H1 (cell line): Measurements from ENCODE around the gene PRSS12. TPM values are rescaled to one million over a fixed set of nuclear protein-coding genes. Genes with fewer than 3 reads are reported as not detected.

Source experiments
- CTCF ChIA-PET: fragments of 300-600 bp; sonication (Branson Sonifier 250); formaldehyde crosslinking; loops from one replicate; lab custom pipeline; 2021; ENCODE audit not compliant: partially characterized antibody; lab: Charles Lee
- POLR2A ChIA-PET: fragments of 300-600 bp; sonication (Branson Sonifier 250); formaldehyde crosslinking; loops from one replicate; lab custom pipeline; 2021; ENCODE audit warnings: inconsistent platforms; ENCODE audit not compliant: partially characterized antibody; lab: Charles Lee
- DNase-seq, 2 experiments: peaks; one replicate each; pipeline versions ENCODE4 v3.0.0 to v3.0.0-alpha.2; 2010 to 2022; ENCODE audit warnings: low spot score in 2 of 2, low read depth in 1 of 2, mixed read lengths in 1 of 2
- FAIRE-seq: peaks from 2 replicates; lab custom pipeline; 2011; peaks lifted over from hg19 to GRCh38; lab: Jason Lieb, UNC
- H2AFZ ChIP-seq: 2 replicates; pipeline ENCODE4 v1.8.1; 2012; ENCODE audit warnings: low read length, inconsistent platforms
- H2AK5ac ChIP-seq: 2 replicates; pipeline ENCODE4 v1.6.1; 2013; ENCODE audit warnings: low read depth, low read length
- H2BK120ac ChIP-seq: replicated peaks from 2 replicates; pipeline ENCODE3; 2013; ENCODE audit warnings: low read depth, low read length, inconsistent platforms
- H2BK12ac ChIP-seq: 2 replicates; pipeline ENCODE4 v1.6.1; 2013; ENCODE audit warnings: low read depth, low read length
- H2BK15ac ChIP-seq: 2 replicates; pipeline ENCODE4 v1.6.1; 2013; ENCODE audit warnings: low read length
- H2BK20ac ChIP-seq: 2 replicates; pipeline ENCODE4 v1.6.1; 2013; ENCODE audit warnings: low read length
- H2BK5ac ChIP-seq: 2 replicates; pipeline ENCODE4 v1.6.1; 2013; ENCODE audit warnings: low read depth, low read length
- H3K14ac ChIP-seq: 2 replicates; pipeline ENCODE4 v1.6.1; 2013; ENCODE audit warnings: inconsistent platforms; ENCODE audit not compliant: insufficient read length
- H3K18ac ChIP-seq: 2 replicates; pipeline ENCODE4 v1.6.1; 2013; ENCODE audit warnings: low read length; ENCODE audit errors: extremely low read depth
- H3K23ac ChIP-seq: 2 replicates; pipeline ENCODE4 v1.6.1; 2013; ENCODE audit warnings: inconsistent platforms; ENCODE audit not compliant: insufficient read length
- H3K23me2 ChIP-seq: 2 replicates; pipeline ENCODE4 v1.6.1; 2013; ENCODE audit warnings: low read depth, low read length
- H3K27ac ChIP-seq: 2 replicates; pipeline ENCODE4 v1.6.1; 2011; ENCODE audit warnings: low read depth, low read length, inconsistent platforms
- H3K27me3 ChIP-seq, 4 experiments: replicated peaks in 1 of 4; 1 replicate in 1 of 4; 2 replicates in 3 of 4; pipeline versions ENCODE4 v1.6.1 to v1.8.1; 2011 to 2013; ENCODE audit warnings: low read length in 3 of 4, mild to moderate bottlenecking in 3 of 4, inconsistent platforms in 2 of 4, mixed read lengths in 2 of 4, moderate library complexity in 1 of 4; ENCODE audit not compliant: control insufficient read depth in 3 of 4, insufficient read depth in 3 of 4; ENCODE audit errors: extremely low read depth in 1 of 4
- H3K36me3 ChIP-seq, 4 experiments: 2 replicates each; pipeline versions ENCODE4 v1.6.1 to v1.8.1; 2011 to 2013; ENCODE audit warnings: mild to moderate bottlenecking in 4 of 4, low read length in 3 of 4, moderate library complexity in 2 of 4, control low read depth in 1 of 4, inconsistent platforms in 1 of 4; ENCODE audit not compliant: insufficient read depth in 4 of 4, control insufficient read depth in 2 of 4
- H3K4ac ChIP-seq: replicated peaks from 2 replicates; pipeline ENCODE3; 2013; ENCODE audit warnings: low read length, low read depth, mixed read lengths, inconsistent platforms; ENCODE audit not compliant: insufficient read length
- H3K4me1 ChIP-seq, 4 experiments: replicated peaks in 1 of 4; 1 replicate in 1 of 4; 2 replicates in 3 of 4; pipeline versions ENCODE4 v1.6.1 to v1.8.1; 2011 to 2013; ENCODE audit warnings: low read length in 3 of 4, inconsistent platforms in 2 of 4, mixed read lengths in 1 of 4; ENCODE audit not compliant: insufficient read depth in 4 of 4, control insufficient read depth in 3 of 4
- H3K4me2 ChIP-seq, 2 experiments: 2 replicates each; pipeline versions ENCODE4 v1.6.1 to v1.8.1; 2011 to 2013; ENCODE audit warnings: low read depth in 2 of 2, low read length in 2 of 2, control low read depth in 1 of 2, inconsistent platforms in 1 of 2, mild to moderate bottlenecking in 1 of 2; ENCODE audit not compliant: insufficient read depth in 1 of 2
- H3K4me3 ChIP-seq, 4 experiments: fragments of 200-600, 300-600 bp in 1 of 4; sonication (generic), shearing (Covaris generic), sonication (Bioruptor Twin) in 1 of 4; 2 replicates each; pipeline versions ENCODE4 v1.5.1 to v1.8.1; 2011 to 2016; ENCODE audit warnings: low read length in 4 of 4, low read depth in 3 of 4, control low read depth in 2 of 4, inconsistent platforms in 2 of 4, mild to moderate bottlenecking in 2 of 4, mixed read lengths in 1 of 4, moderate library complexity in 1 of 4; ENCODE audit not compliant: insufficient read depth in 2 of 4; ENCODE audit errors: extremely low read depth in 1 of 4
- H3K56ac ChIP-seq: replicated peaks from 2 replicates; pipeline ENCODE3; 2013; ENCODE audit warnings: low read depth, mild to moderate bottlenecking, mixed read lengths, low read length, inconsistent platforms; ENCODE audit not compliant: insufficient read length
- H3K79me1 ChIP-seq: 2 replicates; pipeline ENCODE4 v1.6.1; 2013; ENCODE audit warnings: low read depth, low read length, control low read depth
- H3K79me2 ChIP-seq, 2 experiments: 2 replicates each; pipeline versions ENCODE4 v1.6.1 to v1.8.1; 2012 to 2013; ENCODE audit warnings: low read length in 2 of 2, mild to moderate bottlenecking in 2 of 2, inconsistent platforms in 1 of 2; ENCODE audit not compliant: insufficient read depth in 2 of 2, control insufficient read depth in 1 of 2
- H3K9ac ChIP-seq, 4 experiments: replicated peaks in 1 of 4; 1 replicate in 1 of 4; 2 replicates in 3 of 4; pipeline versions ENCODE4 v1.6.1 to v1.8.1; 2011 to 2013; ENCODE audit warnings: low read depth in 3 of 4, low read length in 3 of 4, control low read depth in 2 of 4, mild to moderate bottlenecking in 2 of 4, moderate library complexity in 2 of 4, inconsistent platforms in 1 of 4; ENCODE audit errors: extremely low read depth in 1 of 4
- H3K9me3 ChIP-seq, 2 experiments: 2 replicates each; pipeline versions ENCODE4 v1.6.1 to v1.8.1; 2012 to 2013; ENCODE audit warnings: mild to moderate bottlenecking in 2 of 2, moderate library complexity in 2 of 2, control low read depth in 1 of 2, inconsistent platforms in 1 of 2, low read depth in 1 of 2, low read length in 1 of 2, mixed read lengths in 1 of 2; ENCODE audit not compliant: insufficient read depth in 2 of 2
- H4K20me1 ChIP-seq, 2 experiments: replicated peaks in 1 of 2; 2 replicates each; pipeline versions ENCODE3 to v1.8.1; 2011 to 2013; ENCODE audit warnings: inconsistent platforms in 2 of 2, low read length in 2 of 2, mild to moderate bottlenecking in 1 of 2; ENCODE audit not compliant: insufficient read depth in 2 of 2, control insufficient read depth in 1 of 2
- H4K5ac ChIP-seq: 2 replicates; pipeline ENCODE4 v1.6.1; 2013; ENCODE audit warnings: low read length, low read depth, mixed read lengths, inconsistent platforms; ENCODE audit not compliant: insufficient read length
- H4K8ac ChIP-seq: 2 replicates; pipeline ENCODE4 v1.8.0; 2013; ENCODE audit warnings: mild to moderate bottlenecking, moderate library complexity, low read length, inconsistent platforms; ENCODE audit not compliant: insufficient read depth; ENCODE audit errors: extremely low read depth
- H4K91ac ChIP-seq: replicated peaks from 2 replicates; pipeline ENCODE3; 2013; ENCODE audit warnings: low read length, mixed read lengths, inconsistent platforms; ENCODE audit not compliant: insufficient read length
- GTF2F1 ChIP-seq: IDR thresholded peaks from 2 replicates; pipeline ENCODE4 v1.6.1; 2012; ENCODE audit warnings: low read depth, low read length, improper control_type of control experiment, borderline replicate concordance
- HDAC6 ChIP-seq: IDR thresholded peaks from one replicate; pipeline ENCODE4 v1.7.1; 2012; ENCODE audit warnings: low read depth, mild to moderate bottlenecking, inconsistent platforms, low read length, moderate library complexity
- NRF1 ChIP-seq: IDR thresholded peaks from 2 replicates; pipeline ENCODE4 v1.6.1; 2011; ENCODE audit warnings: mild to moderate bottlenecking, low read depth, low read length, improper control_type of control experiment
- POLR2AphosphoS5 ChIP-seq: IDR thresholded peaks from 2 replicates; pipeline ENCODE4 v1.6.1; 2011; ENCODE audit warnings: low read depth, low read length
- SP2 ChIP-seq: IDR thresholded peaks from 2 replicates; pipeline ENCODE4 v1.6.1; 2012; ENCODE audit warnings: mild to moderate bottlenecking, low read length, inconsistent platforms
- SP4 ChIP-seq: IDR thresholded peaks from 2 replicates; pipeline ENCODE4 v1.6.1; 2012; ENCODE audit warnings: low read length, inconsistent platforms
- SUZ12 ChIP-seq: fragments of 200-600 bp; sonication (generic); IDR thresholded peaks from 2 replicates; pipeline ENCODE4 v1.6.1; 2012; ENCODE audit warnings: mild to moderate bottlenecking, inconsistent platforms, low read length, moderate library complexity, mixed read lengths
- WGBS, 2 experiments: shearing (Covaris generic) in 1 of 2; methylation state at CpG; one replicate each; pipeline versions ENCODE4 v1.1.6 to v1.1.7; 2013 to 2015; ENCODE audit warnings: low lambda C conversion rate in 2 of 2, mixed read lengths in 2 of 2, inconsistent platforms in 1 of 2, low coverage in 1 of 2, missing lambda C conversion rate in 1 of 2; ENCODE audit not compliant: insufficient replicate concordance in 2 of 2, insufficient coverage in 1 of 2, insufficient read length in 1 of 2; ENCODE audit errors: extremely low coverage in 1 of 2, missing lambda C conversion rate in 1 of 2; 5-methylcytosine and 5-hydroxymethylcytosine counted together
- polyA plus RNA-seq, 7 experiments: library from polyadenylated mRNA; depleted of rRNA in 3 of 7; stranded (reverse) in 5 of 7; unstranded in 2 of 7; fragments of >200 nt in 5 of 7; fragments of 200-250 nt in 2 of 7; gene quantifications; 1 replicate in 5 of 7; 2 replicates in 1 of 7; 4 replicates in 1 of 7; pipeline versions ENCODE4 v1.2.1 to v1.2.3, GENCODE V29; 2011 to 2013; ENCODE audit warnings: missing spikeins in 2 of 7, mixed read lengths in 2 of 7
- total RNA-seq: library from RNA; stranded (reverse); fragmentation: NEBNext Ultra II Directional; extraction: Animal tissue kit (Norgen Biotek cat#: 25700); gene quantifications from 2 replicates; pipeline ENCODE4 v1.2.1, GENCODE V29; 2021

The PRSS12 gene
- total and polyA plus RNA-seq, 2 of the 8 experiments (the other 6 are each of a cell fraction or from before 2014, with no cell fraction given): 2.6 to 9.3 TPM

GRCh38 chr4:118289794-118290193, 63.0 kb downstream of the PRSS12 start:
- H3K9ac ChIP-seq: no peak overlapping the region
- no peak for TF ChIP-seq POLR2AphosphoS5
- no peak for TF ChIP-seq SP2
- no peak for TF ChIP-seq NRF1
- TF ChIP-seq SUZ12: no peak
- TF ChIP-seq HDAC6: no peak
- no peak for TF ChIP-seq SP4
- no peak for TF ChIP-seq GTF2F1
- TF ChIP-seq, all 59 proteins: peak for 0
- Histone ChIP-seq H3K18ac (no peak overlapping the region), H2BK12ac (no peak overlapping the region), H3K4me3 (no peak overlapping the region), H3K56ac (no peak overlapping the region), H4K20me1 (no peaks in the 10 kb centered on the region), H3K79me2 (no peaks in the 10 kb centered on the region), H4K8ac (no peak overlapping the region), H3K4me1 (no peaks in the 10 kb centered on the region), H4K5ac (no peak overlapping the region), H3K36me3 (no peaks in the 10 kb centered on the region), H3K79me1 (no peaks in the 10 kb centered on the region), H2BK120ac (no peak overlapping the region), H3K23ac (no peak overlapping the region), H2BK20ac (no peak overlapping the region), H2BK15ac (no peak overlapping the region), H4K91ac (no peak overlapping the region), H2AFZ (no peak overlapping the region), H3K9me3 (no peaks in the 10 kb centered on the region), H2BK5ac (no peak overlapping the region), H3K27me3 (no peaks in the 10 kb centered on the region), H3K4me2 (no peak overlapping the region), H3K27ac (no peak overlapping the region), H2AK5ac (no peak overlapping the region), H3K23me2 (no peaks in the 10 kb centered on the region), H3K14ac (no peak overlapping the region), H3K4ac (no peak overlapping the region)
- POLR2A ChIA-PET: interaction anchor here (1.9 kb wide), 1 partner anchor 11 kb away, joined by 6 read pairs; no protein-coding TSS in a partner anchor
- DNase-seq (no peak), FAIRE-seq (no peak)
- CTCF ChIA-PET: no interaction called here
- WGBS, 2 experiments: 97% methylated on average over 1 of the region's 1 CpG; no CpG with 5 or more reads in 1 of the 2 experiments
